RWPE2 (cell line): ENCODE data around the gene DNAJC4.
A peak's percentile ranks its signal among the peaks of the same experiment; 100 is the strongest.

Experiments
- ATAC-seq: fragments of 200-7000 bp; cut with Tn5 transposase; 3 replicates; pipeline ENCODE4 v1.9.1; 2021; ENCODE audit warnings: low read depth
- DNase-seq: peaks from one replicate; pipeline ENCODE4 v3.0.0-alpha.2; 2020; ENCODE audit warnings: low spot score
- H3K27ac ChIP-seq: fragments of 450-650 bp; 2 replicates; pipeline ENCODE4 v1.5.1; 2017; ENCODE audit warnings: mild to moderate bottlenecking; ENCODE audit not compliant: poor library complexity, severe bottlenecking
- H3K27me3 ChIP-seq: fragments of 250-450 bp; sonication (Bioruptor Pico); 2 replicates; pipeline ENCODE4 v1.5.1; 2021; ENCODE audit warnings: mild to moderate bottlenecking, moderate library complexity; ENCODE audit not compliant: insufficient read depth, poor library complexity, severe bottlenecking
- H3K36me3 ChIP-seq: fragments of 250-450 bp; sonication (Bioruptor Pico); 2 replicates; pipeline ENCODE4 v1.5.1; 2020; ENCODE audit warnings: low read depth, mild to moderate bottlenecking, moderate library complexity
- H3K4me1 ChIP-seq: fragments of 250-450 bp; sonication (Bioruptor Pico); 2 replicates; pipeline ENCODE4 v1.5.1; 2021; ENCODE audit warnings: mild to moderate bottlenecking, moderate library complexity; ENCODE audit not compliant: insufficient read depth, poor library complexity, severe bottlenecking
- H3K4me3 ChIP-seq: fragments of 250-450 bp; sonication (Bioruptor Pico); 2 replicates; pipeline ENCODE4 v1.5.1; 2021; ENCODE audit warnings: mild to moderate bottlenecking, moderate library complexity; ENCODE audit not compliant: severe bottlenecking
- H3K9me3 ChIP-seq: fragments of 250-450 bp; sonication (Bioruptor Pico); 2 replicates; pipeline ENCODE4 v1.5.1; 2021; ENCODE audit warnings: mild to moderate bottlenecking, moderate library complexity; ENCODE audit not compliant: severe bottlenecking
- TF ChIP-seq, protein P1 (sequence below): fragments of 450-650 bp; IDR thresholded peaks from one replicate; pipeline ENCODE4 v1.5.1; 2017; ENCODE audit warnings: mild to moderate bottlenecking, moderate library complexity; ENCODE audit not compliant: poor library complexity, severe bottlenecking

The DNAJC4 gene

DNA sequence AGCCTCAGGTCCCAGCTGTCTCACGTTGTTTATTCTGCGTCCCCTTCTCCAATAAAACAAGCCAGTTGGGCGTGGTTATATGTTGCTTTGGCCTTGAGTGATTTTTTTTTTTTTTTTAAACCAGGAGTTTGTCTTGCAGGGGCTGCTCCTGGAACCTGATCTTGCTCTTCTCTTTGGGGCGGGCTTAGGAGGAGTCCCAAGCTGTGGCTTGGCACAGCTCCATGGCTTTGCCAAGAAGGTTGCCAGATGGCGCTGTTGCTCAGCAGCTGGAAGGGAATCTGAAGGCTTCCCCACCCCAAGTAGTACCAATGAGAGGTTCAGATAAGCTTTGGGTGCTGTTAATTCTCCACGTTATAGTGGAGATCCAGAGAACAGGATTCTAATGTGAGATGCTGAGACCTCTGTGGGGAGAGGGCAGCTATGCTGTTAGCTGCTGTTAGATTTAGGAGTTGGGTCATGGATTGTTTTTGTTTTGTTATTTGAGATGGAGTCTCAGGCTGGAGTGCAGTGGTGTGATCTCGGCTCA, 25.8 kb upstream of the DNAJC4 start:
- H3K27me3 ChIP-seq: no peaks in the 10 kb centered on the region
- no peaks in the 10 kb centered on the region for H3K4me1 ChIP-seq
- DNase-seq: peak; percentile 78
- H3K9me3 ChIP-seq: no peaks in the 10 kb centered on the region
- peaks cover 69% of the 10 kb centered on the region for H3K36me3 ChIP-seq
- ATAC-seq: peak; percentile 66
- H3K4me3 ChIP-seq: no peak overlapping the region
- TF ChIP-seq, protein P1, sequence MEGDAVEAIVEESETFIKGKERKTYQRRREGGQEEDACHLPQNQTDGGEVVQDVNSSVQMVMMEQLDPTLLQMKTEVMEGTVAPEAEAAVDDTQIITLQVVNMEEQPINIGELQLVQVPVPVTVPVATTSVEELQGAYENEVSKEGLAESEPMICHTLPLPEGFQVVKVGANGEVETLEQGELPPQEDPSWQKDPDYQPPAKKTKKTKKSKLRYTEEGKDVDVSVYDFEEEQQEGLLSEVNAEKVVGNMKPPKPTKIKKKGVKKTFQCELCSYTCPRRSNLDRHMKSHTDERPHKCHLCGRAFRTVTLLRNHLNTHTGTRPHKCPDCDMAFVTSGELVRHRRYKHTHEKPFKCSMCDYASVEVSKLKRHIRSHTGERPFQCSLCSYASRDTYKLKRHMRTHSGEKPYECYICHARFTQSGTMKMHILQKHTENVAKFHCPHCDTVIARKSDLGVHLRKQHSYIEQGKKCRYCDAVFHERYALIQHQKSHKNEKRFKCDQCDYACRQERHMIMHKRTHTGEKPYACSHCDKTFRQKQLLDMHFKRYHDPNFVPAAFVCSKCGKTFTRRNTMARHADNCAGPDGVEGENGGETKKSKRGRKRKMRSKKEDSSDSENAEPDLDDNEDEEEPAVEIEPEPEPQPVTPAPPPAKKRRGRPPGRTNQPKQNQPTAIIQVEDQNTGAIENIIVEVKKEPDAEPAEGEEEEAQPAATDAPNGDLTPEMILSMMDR: peak; percentile 87
- H3K27ac ChIP-seq: no peak overlapping the region

DNA sequence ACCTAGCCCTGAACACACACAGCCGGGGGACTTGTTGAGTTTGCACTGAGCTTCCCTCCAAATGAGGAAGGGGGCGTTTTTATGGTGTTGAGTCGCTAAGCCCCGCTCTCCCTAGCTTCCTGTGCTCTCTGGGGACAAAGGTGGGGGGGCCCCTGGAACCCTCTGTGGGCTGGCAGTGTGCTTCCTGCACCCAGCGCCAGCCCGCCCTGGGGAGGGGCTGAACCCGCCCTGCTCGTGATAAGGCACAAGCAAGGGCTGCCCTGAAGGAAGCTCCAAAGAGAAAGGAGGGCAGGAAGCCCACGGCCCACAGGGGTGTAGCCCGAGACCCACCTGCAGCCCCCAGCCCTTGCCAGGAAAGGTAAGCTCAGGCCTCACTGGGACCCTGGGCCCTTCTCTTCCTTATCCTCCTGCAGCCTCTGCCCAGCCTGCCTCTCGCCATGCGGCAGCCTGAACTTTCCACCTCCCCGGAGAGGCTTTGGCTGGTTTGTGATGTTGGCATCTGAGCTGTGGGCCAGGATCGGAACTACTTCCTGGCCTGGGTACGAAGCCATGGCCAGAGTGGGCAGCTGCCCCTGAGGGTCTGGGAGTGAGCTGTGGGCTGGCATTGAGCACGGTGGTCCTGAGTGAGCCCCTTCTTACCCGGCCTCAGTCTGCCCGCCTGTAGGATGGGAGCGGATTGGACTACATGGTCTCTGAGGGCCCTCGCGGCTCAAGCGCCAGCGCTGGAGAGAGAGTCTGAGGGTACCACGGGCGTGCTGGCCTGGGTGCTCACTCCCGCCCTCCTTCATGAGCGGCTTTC, 23.7 kb upstream of the DNAJC4 start, which contains the start of gene FERMT3:
Gene FERMT3, plus strand, starts transcription at position 265 of the 799 bp plus-strand sequence. CDS start 644 bp downstream, outside the sequence.
- Histone ChIP-seq H3K36me3 (peaks cover 48% of the 10 kb centered on the region), H3K27me3 (no peaks in the 10 kb centered on the region), H3K4me3 (no peak within 1 kb of the TSS), H3K4me1 (no peaks in the 10 kb centered on the region), H3K27ac (no peak within 1 kb of the TSS), H3K9me3 (no peaks in the 10 kb centered on the region)
- DNase-seq (no peak), ATAC-seq (no peak)
- TF ChIP-seq, protein P1: no peak

DNA sequence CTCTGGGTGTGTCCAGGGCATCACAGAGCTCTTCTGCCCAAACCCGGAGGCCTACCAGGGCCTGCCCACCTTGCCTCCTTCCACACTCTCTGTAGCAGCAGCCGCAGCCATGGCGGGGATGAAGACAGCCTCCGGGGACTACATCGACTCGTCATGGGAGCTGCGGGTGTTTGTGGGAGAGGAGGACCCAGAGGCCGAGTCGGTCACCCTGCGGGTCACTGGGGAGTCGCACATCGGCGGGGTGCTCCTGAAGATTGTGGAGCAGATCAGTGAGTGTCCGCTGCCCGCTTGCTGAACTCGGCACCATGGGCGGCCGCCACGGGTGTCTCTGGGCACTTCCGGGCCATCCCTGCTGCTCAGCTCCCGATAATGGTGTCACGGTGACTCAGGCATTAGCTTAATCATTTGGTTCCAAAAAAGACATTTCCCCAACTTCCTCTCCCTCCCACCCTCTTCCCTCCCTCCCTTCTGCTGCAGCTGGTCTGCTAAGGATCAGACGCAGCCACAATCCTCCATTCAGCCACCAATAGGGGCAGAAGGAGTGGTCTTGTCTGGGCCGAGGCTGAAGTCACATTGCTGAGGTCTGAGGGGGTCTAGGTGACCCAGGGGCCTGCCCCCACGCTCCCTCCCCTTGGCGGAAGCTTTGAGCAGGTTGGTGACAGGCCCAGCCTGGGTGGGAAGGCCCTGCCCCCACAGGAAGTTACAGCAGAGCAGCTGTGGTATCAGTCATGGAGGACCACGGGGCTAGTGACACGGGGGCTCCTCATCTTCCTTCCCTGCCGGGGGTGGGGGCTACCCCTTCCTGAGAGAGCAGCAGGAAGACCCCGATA, 22.9 kb upstream of the DNAJC4 start:
- no peaks in the 10 kb centered on the region for H3K4me1 ChIP-seq
- no peak overlapping the region for H3K27ac ChIP-seq
- no peak overlapping the region for H3K4me3 ChIP-seq
- TF ChIP-seq, protein P1: no peak
- no peaks in the 10 kb centered on the region for H3K27me3 ChIP-seq
- DNase-seq (no peak), ATAC-seq (no peak)
- no peaks in the 10 kb centered on the region for H3K9me3 ChIP-seq
- H3K36me3 ChIP-seq: peaks cover 41% of the 10 kb centered on the region

DNA sequence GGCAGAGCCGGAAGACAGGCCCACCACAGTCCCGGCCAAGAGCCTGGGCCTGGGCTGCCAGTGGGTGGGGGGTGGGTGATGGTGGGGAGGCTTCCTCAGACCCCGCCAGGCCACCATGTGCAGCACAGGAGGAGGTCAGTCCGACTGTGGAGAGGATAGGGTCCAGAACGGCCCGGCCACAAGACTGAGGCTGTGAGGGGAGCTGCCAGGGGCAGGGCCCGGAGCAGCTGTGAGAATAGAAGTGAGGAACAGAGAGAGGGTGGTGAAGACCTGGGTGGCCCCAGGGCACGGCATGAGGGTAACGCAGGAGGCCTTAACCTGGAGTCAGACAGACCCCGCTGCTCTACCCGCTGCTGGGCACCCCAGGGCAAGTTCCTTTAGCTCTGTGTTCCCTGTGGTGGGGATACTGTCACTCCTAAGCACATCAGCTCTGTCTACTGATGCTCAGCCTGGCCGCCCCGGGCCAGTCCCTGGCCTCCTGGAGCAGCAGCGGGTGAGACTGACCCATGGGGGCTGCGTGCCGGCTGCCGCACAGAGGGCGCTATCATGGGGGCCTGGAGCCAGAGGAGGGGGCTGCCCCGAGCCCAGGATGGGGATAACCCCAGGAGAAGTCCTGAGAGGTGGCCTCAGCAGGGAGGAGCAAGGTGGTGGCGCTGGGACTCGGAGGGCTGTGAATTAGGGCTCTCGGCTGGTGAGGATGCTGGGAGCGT, 22.1 kb upstream of the DNAJC4 start:
- H3K36me3 ChIP-seq: peaks cover 33% of the 10 kb centered on the region
- no peak overlapping the region for H3K27ac ChIP-seq
- no peaks in the 10 kb centered on the region for H3K4me1 ChIP-seq
- no peak overlapping the region for H3K4me3 ChIP-seq
- H3K9me3 ChIP-seq: no peaks in the 10 kb centered on the region
- H3K27me3 ChIP-seq: no peaks in the 10 kb centered on the region
- TF ChIP-seq, protein P1: no peak
- DNase-seq (no peak), ATAC-seq (no peak)
